GM18526 (cell line): ENCODE data around the gene MAP3K10.

Experiments used
- POLR2A ChIP-seq: IDR thresholded peaks from 3 replicates; pipeline ENCODE4 v1.6.1; 2011; ENCODE audit not compliant: insufficient read length; ENCODE audit errors: extremely low read depth

The MAP3K10 gene

GRCh38 chr19:40165362-40165937 lies 25.8 kb upstream of the MAP3K10 start:
- TF ChIP-seq POLR2A, result no peak

GRCh38 chr19:40174092-40174491 lies 17.1 kb upstream of the MAP3K10 start:
- TF ChIP-seq POLR2A, result no peak

DNA sequence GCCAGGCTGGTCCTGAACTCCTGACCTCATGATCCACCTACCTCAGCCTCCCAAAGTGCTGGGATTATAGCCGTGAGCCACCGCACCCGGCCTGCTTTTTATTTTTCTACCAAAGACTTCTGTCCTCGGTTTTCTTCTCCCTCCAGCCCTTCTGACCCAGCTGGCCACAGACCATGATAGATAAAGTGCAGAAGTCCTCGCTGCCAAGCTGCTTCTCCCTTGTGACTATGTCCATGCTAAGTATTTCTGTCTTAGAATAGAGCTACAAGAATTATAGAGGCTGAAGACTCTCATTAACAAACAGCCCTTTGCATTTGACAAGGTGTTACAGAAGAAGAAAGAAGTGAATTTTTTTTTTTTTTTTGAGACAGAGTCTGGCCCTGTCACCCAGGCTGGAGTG lies 15.4 kb upstream of the MAP3K10 start:
- TF ChIP-seq POLR2A, result no peak

- TF ChIP-seq POLR2A, result no peak
These were observed 13.7 kb upstream of the MAP3K10 start for GRCh38 chr19:40177286-40178070.

DNA sequence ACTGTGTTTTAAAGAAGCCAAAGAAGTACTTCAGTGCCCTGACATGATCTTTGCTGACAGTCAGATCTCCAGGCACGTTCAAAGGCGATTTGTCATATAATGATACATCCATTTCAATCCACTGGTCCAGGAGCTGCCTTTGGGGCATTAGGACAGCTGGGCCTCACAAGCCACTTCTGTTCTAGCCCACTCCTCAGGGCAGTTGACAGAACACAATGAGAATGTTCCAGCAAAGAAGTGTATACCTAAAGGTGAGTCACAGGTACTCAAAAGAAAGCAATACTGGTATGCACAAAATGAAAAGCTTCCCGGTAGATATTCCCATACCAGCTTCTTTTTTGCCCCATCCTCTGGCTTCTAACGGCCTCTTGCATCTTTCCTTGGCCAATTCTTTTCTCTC lies 12.5 kb upstream of the MAP3K10 start:
- no peak for TF ChIP-seq POLR2A

- no peak for TF ChIP-seq POLR2A
These were observed 7.0 kb upstream of the MAP3K10 start for GRCh38 chr19:40184273-40184672.

GRCh38 chr19:40191836-40192646 lies 815 bp downstream of the MAP3K10 start:
- no peak for TF ChIP-seq POLR2A

DNA sequence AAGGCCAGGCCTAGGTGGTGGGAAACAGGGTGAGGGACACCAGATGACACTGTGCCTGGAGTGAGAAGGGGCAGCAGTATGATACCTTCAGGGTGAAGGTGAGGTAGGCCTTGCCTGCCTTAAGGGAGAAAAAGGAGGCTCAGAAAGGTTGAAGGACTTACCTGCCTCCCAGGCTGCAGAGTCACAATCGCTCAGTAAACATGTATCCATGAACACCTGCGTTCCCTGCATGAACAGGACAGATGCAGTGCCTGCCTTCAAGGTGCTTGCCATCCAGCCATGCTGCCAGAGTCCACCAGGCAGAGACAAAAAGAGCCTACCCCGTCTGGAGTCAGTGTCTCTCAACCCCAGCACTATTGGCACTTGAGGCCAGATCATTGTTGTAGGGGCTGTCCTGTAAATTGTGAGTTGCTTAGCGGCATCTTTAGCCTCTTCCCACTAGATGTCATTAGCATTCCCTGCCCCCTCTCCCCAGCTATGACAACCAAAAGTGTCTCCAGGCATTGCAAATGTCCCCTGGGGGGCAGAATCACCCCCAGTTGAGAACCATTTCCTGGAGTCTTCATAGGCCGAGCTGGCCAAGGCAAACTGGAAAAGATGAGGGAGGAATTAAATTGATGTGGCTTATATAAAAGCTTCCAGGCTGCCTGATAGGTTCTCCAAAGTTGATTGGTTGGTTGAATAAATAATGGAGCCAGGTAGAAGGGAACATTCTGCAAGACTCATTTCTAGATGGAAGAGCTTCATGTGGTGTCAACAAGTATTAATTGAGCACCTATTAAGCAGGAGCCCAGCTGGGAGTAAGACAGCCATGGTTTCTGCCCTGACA lies 1.7 kb downstream of the MAP3K10 start:
- no peak for TF ChIP-seq POLR2A

- TF ChIP-seq POLR2A, result no peak
These were observed 2.3 kb downstream of the MAP3K10 start for GRCh38 chr19:40193587-40193849.

DNA sequence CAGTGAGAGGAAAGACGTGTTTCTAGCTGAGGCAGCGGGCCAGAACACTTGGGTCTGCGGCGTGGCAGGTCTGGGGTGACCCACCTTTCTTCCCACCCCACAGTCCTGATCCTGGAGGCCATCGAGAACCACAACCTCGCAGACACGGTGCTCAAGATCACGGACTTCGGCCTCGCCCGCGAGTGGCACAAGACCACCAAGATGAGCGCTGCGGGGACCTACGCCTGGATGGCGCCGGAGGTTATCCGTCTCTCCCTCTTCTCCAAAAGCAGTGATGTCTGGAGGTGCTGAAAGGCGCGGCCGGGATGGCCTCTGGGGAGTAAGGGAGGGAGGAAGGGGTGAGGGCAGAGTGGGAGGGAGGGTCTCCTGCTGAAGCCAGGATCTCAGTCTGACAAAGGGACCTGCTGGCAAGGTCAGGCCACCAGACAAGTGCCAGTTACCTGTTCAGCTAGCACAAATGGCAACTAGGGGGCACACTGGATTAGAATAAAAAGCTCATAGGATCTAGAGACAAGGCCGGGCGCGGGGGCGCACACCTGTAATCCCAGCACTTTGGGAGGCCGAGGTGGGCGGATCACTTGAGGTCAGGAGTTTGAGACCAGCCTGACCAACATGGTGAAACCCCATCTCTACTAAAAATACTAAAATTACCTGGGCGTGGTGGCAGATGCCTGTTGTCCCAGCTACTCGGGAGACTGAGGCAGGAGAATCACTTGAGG lies 7.2 kb downstream of the MAP3K10 start:
- TF ChIP-seq POLR2A, result no peak

GRCh38 chr19:40200341-40201099 lies 9.3 kb downstream of the MAP3K10 start:
- no peak for TF ChIP-seq POLR2A

DNA sequence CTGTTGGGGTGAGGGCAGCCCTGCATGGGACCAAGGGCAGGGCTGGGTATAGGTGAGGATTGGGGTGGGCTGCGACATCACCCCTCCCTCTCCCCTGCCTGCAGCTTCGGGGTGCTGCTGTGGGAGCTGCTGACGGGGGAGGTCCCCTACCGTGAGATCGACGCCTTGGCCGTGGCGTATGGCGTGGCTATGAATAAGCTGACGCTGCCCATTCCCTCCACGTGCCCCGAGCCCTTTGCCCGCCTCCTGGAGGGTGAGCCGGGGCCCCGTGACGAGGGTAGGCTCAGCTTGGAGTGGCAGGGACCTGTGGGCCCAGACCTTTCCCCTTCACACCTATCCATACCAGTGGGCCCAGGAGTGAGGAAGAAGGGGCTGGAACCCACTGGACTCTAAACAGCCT lies 13.2 kb downstream of the MAP3K10 start:
- no peak for TF ChIP-seq POLR2A

DNA sequence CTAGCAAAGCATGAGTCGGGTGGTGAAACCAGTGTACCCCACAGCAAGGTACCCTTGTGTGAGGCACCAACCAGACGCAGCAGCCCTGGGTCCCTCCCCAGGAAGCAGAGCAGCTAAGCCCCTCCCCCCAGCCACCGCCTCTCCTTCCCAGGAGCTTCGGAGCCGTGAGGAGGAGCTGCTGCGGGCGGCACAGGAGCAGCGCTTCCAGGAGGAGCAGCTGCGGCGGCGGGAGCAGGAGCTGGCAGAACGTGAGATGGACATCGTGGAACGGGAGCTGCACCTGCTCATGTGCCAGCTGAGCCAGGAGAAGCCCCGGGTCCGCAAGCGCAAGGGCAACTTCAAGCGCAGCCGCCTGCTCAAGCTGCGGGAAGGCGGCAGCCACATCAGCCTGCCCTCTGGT lies 14.5 kb downstream of the MAP3K10 start:
- no peak for TF ChIP-seq POLR2A

DNA sequence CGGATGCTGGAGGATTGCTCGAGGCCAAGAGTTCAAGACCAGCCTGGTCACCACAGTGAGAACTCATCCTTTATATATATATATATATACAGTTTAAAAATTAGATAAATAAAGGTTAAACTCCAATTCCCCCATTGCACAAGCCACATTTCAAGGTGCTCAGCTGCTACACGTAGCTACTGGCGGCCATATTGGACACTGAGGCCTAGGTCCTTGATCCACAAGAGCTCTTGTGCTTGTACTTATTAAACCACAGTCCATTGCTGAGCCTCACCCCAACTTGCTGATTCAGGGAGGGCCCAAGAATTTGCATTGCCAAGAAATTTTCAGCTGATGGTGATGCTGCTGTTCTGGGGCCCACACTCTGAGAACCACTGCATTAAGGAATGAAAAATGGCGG lies 17.4 kb downstream of the MAP3K10 start:
- no peak for TF ChIP-seq POLR2A
